PC-3 (cell line): ENCODE data around the gene PTPRN2.

Source experiments
- EZH2 ChIP-seq: fragments of 300-600 bp; sonication (generic); IDR thresholded peaks from one replicate; pipeline ENCODE4 v1.6.1; 2017; ENCODE audit warnings: antibody characterized with exemption, mild to moderate bottlenecking, low read length; ENCODE audit not compliant: unreplicated experiment
- EZH2phosphoT487 ChIP-seq: fragments of 300-600 bp; sonication (generic); IDR thresholded peaks from 2 replicates; pipeline ENCODE4 v1.6.1; 2018; ENCODE audit warnings: mild to moderate bottlenecking, antibody characterized with exemption, low read length, borderline replicate concordance
- TF ChIP-seq, protein P1 (sequence below): fragments of 300-600 bp; sonication (generic); conservative IDR thresholded peaks from 2 replicates; pipeline ENCODE4 v1.5.1; 2017; ENCODE audit warnings: antibody characterized with exemption, low read depth, mild to moderate bottlenecking, low read length

DNA sequence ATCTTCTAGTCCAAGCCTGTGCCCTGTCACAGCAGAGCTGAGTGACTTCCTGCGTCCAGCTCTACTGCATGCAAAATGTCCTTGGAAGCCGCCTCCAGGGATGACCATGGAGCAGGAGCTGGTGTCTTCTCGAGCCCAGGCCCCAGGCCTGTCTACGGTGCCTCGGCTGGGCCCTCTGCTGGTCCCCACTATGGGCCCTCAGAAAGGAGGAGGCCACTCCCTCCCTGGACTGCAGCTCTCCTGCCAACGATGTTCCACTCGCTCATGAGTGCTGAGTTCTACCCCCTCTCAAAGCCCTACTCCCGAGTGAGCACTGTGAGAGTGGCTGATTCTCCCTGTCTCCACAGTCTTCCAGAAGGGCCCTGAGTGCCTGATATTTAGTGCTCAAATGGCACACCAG, 504.9 kb downstream of the PTPRN2 start:
- TF ChIP-seq EZH2phosphoT487 (no peak), EZH2 (no peak)
- TF ChIP-seq, protein P1, sequence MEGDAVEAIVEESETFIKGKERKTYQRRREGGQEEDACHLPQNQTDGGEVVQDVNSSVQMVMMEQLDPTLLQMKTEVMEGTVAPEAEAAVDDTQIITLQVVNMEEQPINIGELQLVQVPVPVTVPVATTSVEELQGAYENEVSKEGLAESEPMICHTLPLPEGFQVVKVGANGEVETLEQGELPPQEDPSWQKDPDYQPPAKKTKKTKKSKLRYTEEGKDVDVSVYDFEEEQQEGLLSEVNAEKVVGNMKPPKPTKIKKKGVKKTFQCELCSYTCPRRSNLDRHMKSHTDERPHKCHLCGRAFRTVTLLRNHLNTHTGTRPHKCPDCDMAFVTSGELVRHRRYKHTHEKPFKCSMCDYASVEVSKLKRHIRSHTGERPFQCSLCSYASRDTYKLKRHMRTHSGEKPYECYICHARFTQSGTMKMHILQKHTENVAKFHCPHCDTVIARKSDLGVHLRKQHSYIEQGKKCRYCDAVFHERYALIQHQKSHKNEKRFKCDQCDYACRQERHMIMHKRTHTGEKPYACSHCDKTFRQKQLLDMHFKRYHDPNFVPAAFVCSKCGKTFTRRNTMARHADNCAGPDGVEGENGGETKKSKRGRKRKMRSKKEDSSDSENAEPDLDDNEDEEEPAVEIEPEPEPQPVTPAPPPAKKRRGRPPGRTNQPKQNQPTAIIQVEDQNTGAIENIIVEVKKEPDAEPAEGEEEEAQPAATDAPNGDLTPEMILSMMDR = no peak
